Endothelial cell of umbilical vein (primary cell): Measurements from ENCODE around the gene GRM2. TPM values are rescaled to one million over a fixed set of nuclear protein-coding genes. Genes with fewer than 3 reads are reported as not detected.

ENCODE experiments used
- BruUV-seq: library from RNA; stranded (reverse); fragments of 400-500 nt; replicated peaks from 2 replicates; lab custom pipeline; 2021; lab: Mats Ljungman, UMichigan
- CTCF ChIA-PET: fragments of 300-600, 350-600 bp; sonication (Branson Sonifier 250); formaldehyde crosslinking; loops from one replicate; lab custom pipeline; 2021; ENCODE audit warnings: antibody characterized with exemption, inconsistent platforms; lab: Charles Lee
- POLR2A ChIA-PET: fragments of 300-600, 350-600 bp; sonication (Branson Sonifier 250); formaldehyde crosslinking; loops from one replicate; lab custom pipeline; 2021; ENCODE audit warnings: antibody characterized with exemption, inconsistent platforms; lab: Charles Lee
- DNase-seq: peaks from one replicate; pipeline ENCODE4 v3.0.0-alpha.2; 2011; ENCODE audit warnings: low read depth, low spot score
- FAIRE-seq: peaks from 2 replicates; lab custom pipeline; 2011; peaks lifted over from hg19 to GRCh38; lab: Jason Lieb, UNC
- H2AFZ ChIP-seq: 2 replicates; pipeline ENCODE4 v1.6.0; 2012; ENCODE audit warnings: low read depth, low read length, control low read depth, inconsistent platforms
- H3K27ac ChIP-seq: 2 replicates; pipeline ENCODE4 v1.5.1; 2011; ENCODE audit warnings: low read depth, mild to moderate bottlenecking, control low read depth, low read length, moderate library complexity; ENCODE audit not compliant: insufficient read depth
- H3K27me3 ChIP-seq, 2 experiments: 2 replicates each; pipeline versions ENCODE4 v1.6.0 to v1.6.1; 2011; ENCODE audit warnings: low read length in 2 of 2, mixed read lengths in 1 of 2; ENCODE audit not compliant: control insufficient read depth in 2 of 2, insufficient read depth in 2 of 2
- H3K36me3 ChIP-seq, 2 experiments: 2 replicates in 1 of 2; 3 replicates in 1 of 2; pipeline ENCODE4 v1.5.1; 2011; ENCODE audit warnings: low read length in 2 of 2, mild to moderate bottlenecking in 1 of 2, moderate library complexity in 1 of 2; ENCODE audit not compliant: control insufficient read depth in 2 of 2, insufficient read depth in 2 of 2; ENCODE audit errors: extremely low read depth in 1 of 2
- H3K4me1 ChIP-seq: 3 replicates; pipeline ENCODE4 v1.5.1; 2011; ENCODE audit warnings: mild to moderate bottlenecking, low read length; ENCODE audit not compliant: control insufficient read depth, insufficient read depth; ENCODE audit errors: extremely low read depth
- H3K4me2 ChIP-seq: 2 replicates; pipeline ENCODE4 v1.6.1; 2011; ENCODE audit warnings: low read length, control low read depth, mixed read lengths; ENCODE audit not compliant: insufficient read depth
- H3K4me3 ChIP-seq, 3 experiments: fragments of 200-600 bp in 1 of 3; sonication (generic), shearing (Covaris generic) in 1 of 3; replicated peaks in 1 of 3; 2 replicates each; pipeline ENCODE4 v1.5.1; 2011 to 2016; ENCODE audit warnings: control low read depth in 3 of 3, low read length in 3 of 3, mild to moderate bottlenecking in 2 of 3, inconsistent platforms in 1 of 3, low read depth in 1 of 3, moderate library complexity in 1 of 3; ENCODE audit not compliant: insufficient read depth in 1 of 3
- H3K79me2 ChIP-seq: 2 replicates; pipeline ENCODE4 v1.6.0; 2012; ENCODE audit warnings: low read length, inconsistent platforms; ENCODE audit not compliant: control insufficient read depth, insufficient read depth
- H3K9ac ChIP-seq: replicated peaks from 2 replicates; pipeline ENCODE3; 2011; ENCODE audit warnings: low read length, control low read depth; ENCODE audit not compliant: insufficient read depth; ENCODE audit errors: extremely low read depth
- H3K9me1 ChIP-seq: replicated peaks from 3 replicates; pipeline ENCODE4 v1.6.0; 2011; ENCODE audit warnings: mild to moderate bottlenecking, low read length; ENCODE audit not compliant: control insufficient read depth, insufficient read depth; ENCODE audit errors: extremely low read depth
- H3K9me3 ChIP-seq: replicated peaks from 2 replicates; pipeline ENCODE4 v1.5.1; 2012; ENCODE audit warnings: low read length, inconsistent platforms; ENCODE audit not compliant: control insufficient read depth, insufficient read depth
- H4K20me1 ChIP-seq: replicated peaks from 2 replicates; pipeline ENCODE3; 2011; ENCODE audit warnings: mild to moderate bottlenecking, low read length; ENCODE audit not compliant: control insufficient read depth, insufficient read depth; ENCODE audit errors: extremely low read depth
- EZH2 ChIP-seq: IDR thresholded peaks from 2 replicates; pipeline ENCODE4 v1.6.1; 2012; ENCODE audit warnings: borderline replicate concordance, low read depth, mild to moderate bottlenecking, moderate library complexity, low read length, inconsistent platforms; ENCODE audit not compliant: severe bottlenecking
- FOS ChIP-seq: IDR thresholded peaks from 2 replicates; pipeline ENCODE4 v1.6.1; 2011; ENCODE audit warnings: mild to moderate bottlenecking, low read length, moderate library complexity, borderline replicate concordance; ENCODE audit not compliant: insufficient read depth
- GATA2 ChIP-seq: IDR thresholded peaks from 2 replicates; pipeline ENCODE4 v1.7.0; 2011; ENCODE audit warnings: low read depth, mild to moderate bottlenecking, moderate library complexity, mixed read lengths, low read length; ENCODE audit not compliant: insufficient read length, insufficient read depth
- JUN ChIP-seq: IDR thresholded peaks from 2 replicates; pipeline ENCODE4 v1.6.1; 2011; ENCODE audit warnings: borderline replicate concordance, low read depth; ENCODE audit not compliant: insufficient read length, insufficient read depth
- MYC ChIP-seq: IDR thresholded peaks from one replicate; pipeline ENCODE4 v1.6.1; 2011; ENCODE audit warnings: mild to moderate bottlenecking, low read depth, low read length
- POLR2A ChIP-seq: IDR thresholded peaks from 2 replicates; pipeline ENCODE4 v1.6.1; 2012; ENCODE audit warnings: low read depth, mild to moderate bottlenecking, control low read depth, low read length
- POLR2AphosphoS5 ChIP-seq: IDR thresholded peaks from 2 replicates; pipeline ENCODE4 v1.6.1; 2012; ENCODE audit warnings: low read depth, mild to moderate bottlenecking, control low read depth, low read length, moderate library complexity; ENCODE audit not compliant: insufficient read depth
- dilution Hi-C: fragments of 300-500 bp; cut with MboI; formaldehyde crosslinking; loops from one replicate; pipeline ENCODE4 v1.15.0; 2019; ENCODE audit warnings: low sequenced_read_pairs; ENCODE audit not compliant: extremely low pct_ligation_motif_present
- intact Hi-C: fragments of 100-400 bp; cut with micrococcal nuclease; formaldehyde crosslinking; loops from one replicate; pipeline ENCODE4 v1.10.0; 2022
- polyA plus RNA-seq, 4 experiments: library from polyadenylated mRNA; depleted of rRNA in 3 of 4; stranded (reverse) in 3 of 4; unstranded in 1 of 4; fragments of >200 nt; gene quantifications; 2 replicates each; pipeline versions ENCODE4 v1.2.1 to v1.2.3, GENCODE V29; 2011 to 2012; ENCODE audit warnings: missing spikeins in 1 of 4
- total RNA-seq: library from RNA; stranded (reverse); gene quantifications from 2 replicates; pipeline ENCODE4 v1.2.3, GENCODE V29; 2021
- TF ChIP-seq, protein P1 (sequence below): IDR thresholded peaks from 2 replicates; pipeline ENCODE4 v1.6.1; 2011; ENCODE audit not compliant: insufficient read depth, insufficient read length
- TF ChIP-seq, protein P2 (sequence below), 2 donors: IDR thresholded peaks; 1 replicate in 1 of 2; 2 replicates in 1 of 2; pipeline ENCODE4 v1.5.1; 2011; ENCODE audit warnings: low read length in 2 of 2, mild to moderate bottlenecking in 2 of 2, moderate library complexity in 2 of 2, control low read depth in 1 of 2, inconsistent platforms in 1 of 2, low read depth in 1 of 2; ENCODE audit not compliant: insufficient read depth in 1 of 2; ENCODE audit errors: extremely low read depth in 1 of 2

The GRM2 gene
- total and polyA plus RNA-seq, 2 donors (not counting 3 experiments of a cell fraction or from before 2014, with no cell fraction given) = 0.10 to 0.51 TPM

DNA sequence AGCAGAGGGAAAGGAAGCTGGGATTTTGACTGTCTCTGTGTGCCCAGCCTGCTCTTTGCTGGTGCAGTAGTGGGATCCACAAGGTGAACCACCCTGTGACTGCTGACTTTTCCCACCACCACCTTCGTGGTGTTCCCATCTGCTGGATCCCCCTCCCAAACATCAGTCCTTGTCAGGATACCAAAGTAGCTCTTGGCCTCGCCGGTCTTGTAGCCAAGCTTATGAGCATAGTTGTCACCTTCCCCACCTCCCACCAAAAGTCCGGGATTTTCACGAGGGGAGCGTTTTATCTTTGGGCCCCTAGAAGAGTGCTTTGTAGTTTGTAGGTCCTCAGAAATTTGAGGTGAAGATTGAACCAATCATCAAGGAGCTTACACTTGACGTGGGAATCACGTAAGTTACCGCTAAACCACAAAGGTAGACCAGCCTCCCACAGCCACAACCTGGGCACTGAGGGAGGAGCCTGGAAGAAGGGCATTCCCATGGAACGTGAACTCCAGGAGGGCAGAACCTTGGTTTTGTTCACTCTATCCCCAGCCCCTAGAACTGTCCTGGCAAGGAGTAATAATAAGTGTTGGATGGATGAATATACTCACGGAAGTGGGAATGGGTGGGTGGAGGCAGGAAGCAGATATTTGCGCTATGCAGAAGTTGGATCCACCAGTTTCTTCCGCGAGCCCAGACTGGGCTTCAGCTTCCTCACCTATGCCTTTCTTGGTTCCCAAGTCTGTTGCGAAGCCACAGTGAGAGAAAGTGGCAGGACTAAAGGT lies 36.6 kb upstream of the GRM2 start:
- H3K27ac ChIP-seq = no peak overlapping the region
- no peak overlapping the region for H2AFZ ChIP-seq
- no peak for DNase-seq

More for the DNA sequence above, 36.6 kb upstream of the GRM2 start:
- Histone ChIP-seq H3K27me3 (no peaks in the 10 kb centered on the region), H3K4me3 (peak overlapping the region in 2 of 3 experiments; percentile 72 to 88), H4K20me1 (no peaks in the 10 kb centered on the region), H3K9me3 (no peaks in the 10 kb centered on the region), H3K4me2 (peak overlapping the region; percentile 88), H3K79me2 (no peaks in the 10 kb centered on the region), H3K4me1 (peaks cover 12% of the 10 kb centered on the region), H3K9ac (peak overlapping the region; percentile 79), H3K36me3 (peaks cover 0 to 3% of the 10 kb centered on the region in 2 experiments), H3K9me1 (no peaks in the 10 kb centered on the region)
- ChIA-PET POLR2A (interaction anchor here (1.7 kb wide), 1 partner anchor 171 kb away, joined by 9 read pairs; the partner anchor contains the start of gene DCAF1), CTCF (interaction anchor here (0.8 to 6.4 kb wide), 20 partner anchors 8 to 1101 kb away, joined by 3 to 230 read pairs (median 5); partner anchors contain the start of genes DCAF1, GRM2, HEMK1 and MAPKAPK3)
- dilution Hi-C loops = no loop called here
- no TSS peak for BruUV-seq
- no peak for TF ChIP-seq EZH2
- TF ChIP-seq MYC = no peak
- TF ChIP-seq POLR2AphosphoS5 = no peak
- TF ChIP-seq POLR2A = no peak
- TF ChIP-seq JUN = no peak
- TF ChIP-seq FOS = no peak
- TF ChIP-seq, protein P1, sequence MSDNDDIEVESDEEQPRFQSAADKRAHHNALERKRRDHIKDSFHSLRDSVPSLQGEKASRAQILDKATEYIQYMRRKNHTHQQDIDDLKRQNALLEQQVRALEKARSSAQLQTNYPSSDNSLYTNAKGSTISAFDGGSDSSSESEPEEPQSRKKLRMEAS = no peak
- no peak for TF ChIP-seq GATA2
- TF ChIP-seq, protein P2, sequence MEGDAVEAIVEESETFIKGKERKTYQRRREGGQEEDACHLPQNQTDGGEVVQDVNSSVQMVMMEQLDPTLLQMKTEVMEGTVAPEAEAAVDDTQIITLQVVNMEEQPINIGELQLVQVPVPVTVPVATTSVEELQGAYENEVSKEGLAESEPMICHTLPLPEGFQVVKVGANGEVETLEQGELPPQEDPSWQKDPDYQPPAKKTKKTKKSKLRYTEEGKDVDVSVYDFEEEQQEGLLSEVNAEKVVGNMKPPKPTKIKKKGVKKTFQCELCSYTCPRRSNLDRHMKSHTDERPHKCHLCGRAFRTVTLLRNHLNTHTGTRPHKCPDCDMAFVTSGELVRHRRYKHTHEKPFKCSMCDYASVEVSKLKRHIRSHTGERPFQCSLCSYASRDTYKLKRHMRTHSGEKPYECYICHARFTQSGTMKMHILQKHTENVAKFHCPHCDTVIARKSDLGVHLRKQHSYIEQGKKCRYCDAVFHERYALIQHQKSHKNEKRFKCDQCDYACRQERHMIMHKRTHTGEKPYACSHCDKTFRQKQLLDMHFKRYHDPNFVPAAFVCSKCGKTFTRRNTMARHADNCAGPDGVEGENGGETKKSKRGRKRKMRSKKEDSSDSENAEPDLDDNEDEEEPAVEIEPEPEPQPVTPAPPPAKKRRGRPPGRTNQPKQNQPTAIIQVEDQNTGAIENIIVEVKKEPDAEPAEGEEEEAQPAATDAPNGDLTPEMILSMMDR (IDR thresholded peaks at IDR 0.05; ENCODE audit: extremely low read depth in 1 of 2, insufficient read depth in 1 of 2, low read depth in 1 of 2, low read length in 2 of 2) = no peak
- intact Hi-C loops = loop anchor here (10.0 kb wide), 1 partner anchor 1055 kb away; the partner anchor contains the start of genes CISH and MAPKAPK3
- FAIRE-seq = peak; percentile 73
